CD8-positive, alpha-beta memory T cell (primary cell): ENCODE measurements around the gene DRC7. TPM values are rescaled to one million over a fixed set of nuclear protein-coding genes. Genes with fewer than 3 reads are reported as not detected.

Experiments used
- CTCF ChIA-PET: fragments of 350-600 bp; sonication (Branson Sonifier 250); formaldehyde crosslinking; loops from one replicate; lab custom pipeline; 2021; ENCODE audit warnings: antibody characterized with exemption; lab: Charles Lee
- POLR2A ChIA-PET: fragments of 350-600 bp; sonication (Branson Sonifier 250); formaldehyde crosslinking; loops from one replicate; lab custom pipeline; 2021; ENCODE audit warnings: antibody characterized with exemption; lab: Charles Lee
- DNase-seq, 5 donors: peaks; one replicate each; pipeline versions ENCODE4 v3.0.0 to v3.0.0-alpha.2; 2020 to 2022; ENCODE audit warnings: mixed read lengths in 1 of 5
- H3K27ac ChIP-seq: one replicate; pipeline ENCODE4 v1.7.0; 2013; ENCODE audit warnings: low read depth, mild to moderate bottlenecking, low read length, moderate library complexity
- H3K27me3 ChIP-seq: 2 replicates; pipeline ENCODE4 v1.7.0; 2013; ENCODE audit warnings: low read length, mild to moderate bottlenecking; ENCODE audit not compliant: insufficient read depth, poor library complexity, severe bottlenecking
- H3K36me3 ChIP-seq: 2 replicates; pipeline ENCODE4 v1.7.0; 2013; ENCODE audit warnings: mild to moderate bottlenecking, low read length, moderate library complexity; ENCODE audit not compliant: insufficient read depth
- H3K4me1 ChIP-seq: 2 replicates; pipeline ENCODE4 v1.7.0; 2013; ENCODE audit warnings: mild to moderate bottlenecking, low read length, moderate library complexity; ENCODE audit not compliant: insufficient read depth
- H3K4me3 ChIP-seq: 2 replicates; pipeline ENCODE4 v1.7.0; 2013; ENCODE audit warnings: mild to moderate bottlenecking, low read length
- H3K9me3 ChIP-seq: 2 replicates; pipeline ENCODE4 v1.7.0; 2013; ENCODE audit warnings: mild to moderate bottlenecking, low read length
- H3K27ac Mint-ChIP-seq, 8 donors: one replicate each; pipeline ENCODE4 v1.8.0; 2020 to 2021; ENCODE audit warnings: mixed read lengths in 8 of 8, mild to moderate bottlenecking in 6 of 8, inconsistent platforms in 3 of 8, moderate library complexity in 3 of 8
- H3K27me3 Mint-ChIP-seq, 2 donors: one replicate each; pipeline ENCODE4 v1.8.0; 2020 to 2021; ENCODE audit warnings: mixed read lengths in 2 of 2, mild to moderate bottlenecking in 1 of 2, moderate library complexity in 1 of 2
- H3K36me3 Mint-ChIP-seq, 3 donors: one replicate each; pipeline ENCODE4 v1.8.0; 2020 to 2021; ENCODE audit warnings: mixed read lengths in 3 of 3, inconsistent platforms in 1 of 3, mild to moderate bottlenecking in 1 of 3
- H3K4me1 Mint-ChIP-seq, 3 donors: one replicate each; pipeline ENCODE4 v1.8.0; 2020 to 2021; ENCODE audit warnings: mixed read lengths in 3 of 3, inconsistent platforms in 1 of 3, mild to moderate bottlenecking in 1 of 3
- H3K4me3 Mint-ChIP-seq, 7 donors: one replicate each; pipeline ENCODE4 v1.8.0; 2020 to 2021; ENCODE audit warnings: mixed read lengths in 7 of 7, mild to moderate bottlenecking in 6 of 7, moderate library complexity in 4 of 7, inconsistent platforms in 2 of 7
- H3K9me3 Mint-ChIP-seq, 5 donors: one replicate each; pipeline ENCODE4 v1.8.0; 2020 to 2022; ENCODE audit warnings: mixed read lengths in 5 of 5, mild to moderate bottlenecking in 3 of 5, moderate library complexity in 2 of 5, inconsistent platforms in 1 of 5
- polyA plus RNA-seq: library from polyadenylated mRNA; unstranded; fragments of 300-500 nt; fragmentation: Illumina TruSeq; gene quantifications from one replicate; pipeline ENCODE4 v1.2.3, GENCODE V29; 2021
- total RNA-seq, 2 experiments: library from RNA; stranded (reverse); gene quantifications; one replicate each; pipeline ENCODE4 v1.2.3, GENCODE V29; 2021

Gene DRC7
- total and polyA plus RNA-seq, 3 experiments from 2014 or later = not detected

- ChIA-PET CTCF (no interaction called here), POLR2A (interaction anchor here (0.5 kb wide), 1 partner anchor 52 kb away, joined by 4 read pairs; no protein-coding TSS in a partner anchor)
- Mint-ChIP-seq H3K27me3 (no peaks in the 10 kb centered on the region), H3K27ac (peak overlapping the region in 1 of 8 donors; percentile 53), H3K9me3 (no peaks in the 10 kb centered on the region), H3K4me3 (no peak overlapping the region), H3K36me3 (peaks cover 0 to 13% (median 0%) of the 10 kb centered on the region in 3 donors), H3K4me1 (peaks cover 0 to 7% (median 0%) of the 10 kb centered on the region in 3 donors)
- DNase-seq = no peak
- Histone ChIP-seq H3K4me1 (no peaks in the 10 kb centered on the region), H3K36me3 (no peaks in the 10 kb centered on the region), H3K4me3 (no peak overlapping the region), H3K27ac (no peak overlapping the region), H3K9me3 (no peaks in the 10 kb centered on the region), H3K27me3 (no peaks in the 10 kb centered on the region)
Measured at GRCh38 chr16:57759541-57760356, 65.1 kb downstream of the DRC7 start.

- Histone ChIP-seq H3K4me3 (no peak overlapping the region), H3K27me3 (no peaks in the 10 kb centered on the region), H3K4me1 (no peaks in the 10 kb centered on the region), H3K9me3 (no peaks in the 10 kb centered on the region), H3K27ac (no peak overlapping the region), H3K36me3 (no peaks in the 10 kb centered on the region)
- Mint-ChIP-seq H3K4me3 (no peak overlapping the region), H3K36me3 (peaks cover 0 to 7% (median 0%) of the 10 kb centered on the region in 3 donors), H3K4me1 (peaks cover 0 to 7% (median 0%) of the 10 kb centered on the region in 3 donors), H3K27ac (no peak overlapping the region), H3K27me3 (no peaks in the 10 kb centered on the region), H3K9me3 (no peaks in the 10 kb centered on the region)
- ChIA-PET CTCF (no interaction called here), POLR2A (interaction anchor here (0.5 kb wide), 1 partner anchor 51 kb away, joined by 4 read pairs; no protein-coding TSS in a partner anchor)
- DNase-seq = no peak
Measured at GRCh38 chr16:57760357-57761160, 66.0 kb downstream of the DRC7 start.

- no peak for DNase-seq
- CTCF ChIA-PET = no interaction called here
- Mint-ChIP-seq H3K36me3 (peaks cover 0 to under 1% (median 0%) of the 10 kb centered on the region in 3 donors), H3K27ac (no peak overlapping the region), H3K9me3 (no peaks in the 10 kb centered on the region), H3K27me3 (no peaks in the 10 kb centered on the region), H3K4me3 (no peak overlapping the region), H3K4me1 (peaks cover 0 to 7% (median 0%) of the 10 kb centered on the region in 3 donors)
- no peak overlapping the region for H3K27ac ChIP-seq
- no peaks in the 10 kb centered on the region for H3K36me3 ChIP-seq
- H3K4me3 ChIP-seq = no peak overlapping the region
- no peaks in the 10 kb centered on the region for H3K4me1 ChIP-seq
- POLR2A ChIA-PET = no interaction called here
- no peaks in the 10 kb centered on the region for H3K9me3 ChIP-seq
- no peaks in the 10 kb centered on the region for H3K27me3 ChIP-seq
Measured at GRCh38 chr16:57761301-57761700, 66.7 kb downstream of the DRC7 start.

- DNase-seq = no peak
- Histone ChIP-seq H3K36me3 (no peaks in the 10 kb centered on the region), H3K27ac (no peak overlapping the region), H3K4me3 (no peak overlapping the region), H3K9me3 (no peaks in the 10 kb centered on the region), H3K4me1 (no peaks in the 10 kb centered on the region), H3K27me3 (no peaks in the 10 kb centered on the region)
- CTCF ChIA-PET = no interaction called here
- POLR2A ChIA-PET = no interaction called here
- no peaks in the 10 kb centered on the region for H3K27me3 Mint-ChIP-seq
- H3K27ac Mint-ChIP-seq = no peak overlapping the region
- H3K9me3 Mint-ChIP-seq = no peaks in the 10 kb centered on the region
- H3K4me1 Mint-ChIP-seq = peaks cover 0 to 7% (median 0%) of the 10 kb centered on the region in 3 donors
- H3K4me3 Mint-ChIP-seq = no peak overlapping the region
- H3K36me3 Mint-ChIP-seq = no peaks in the 10 kb centered on the region
Measured at GRCh38 chr16:57761957-57762356, 67.4 kb downstream of the DRC7 start.

GRCh38 chr16:57762365-57763040 is 67.9 kb downstream of the DRC7 start:
- H3K4me3 Mint-ChIP-seq = no peak overlapping the region
- ChIA-PET CTCF (no interaction called here), POLR2A (no interaction called here)
- peaks cover 0 to 4% (median 0%) of the 10 kb centered on the region in 3 donors for H3K4me1 Mint-ChIP-seq
- H3K27me3 Mint-ChIP-seq = no peaks in the 10 kb centered on the region
- H3K36me3 ChIP-seq = no peaks in the 10 kb centered on the region
- H3K9me3 Mint-ChIP-seq = no peaks in the 10 kb centered on the region
- no peaks in the 10 kb centered on the region for H3K36me3 Mint-ChIP-seq
- H3K27ac Mint-ChIP-seq = no peak overlapping the region
- no peaks in the 10 kb centered on the region for H3K4me1 ChIP-seq
- H3K4me3 ChIP-seq = no peak overlapping the region
- no peaks in the 10 kb centered on the region for H3K27me3 ChIP-seq
- DNase-seq = no peak
- no peak overlapping the region for H3K27ac ChIP-seq
- H3K9me3 ChIP-seq = no peaks in the 10 kb centered on the region

- no peaks in the 10 kb centered on the region for H3K27me3 ChIP-seq
- no peaks in the 10 kb centered on the region for H3K4me1 ChIP-seq
- H3K9me3 ChIP-seq = no peaks in the 10 kb centered on the region
- peaks cover 0 to 4% (median 0%) of the 10 kb centered on the region in 3 donors for H3K4me1 Mint-ChIP-seq
- no peak overlapping the region for H3K4me3 Mint-ChIP-seq
- H3K36me3 Mint-ChIP-seq = no peaks in the 10 kb centered on the region
- no peak overlapping the region for H3K4me3 ChIP-seq
- ChIA-PET CTCF (no interaction called here), POLR2A (no interaction called here)
- no peaks in the 10 kb centered on the region for H3K9me3 Mint-ChIP-seq
- DNase-seq = no peak
- H3K36me3 ChIP-seq = no peaks in the 10 kb centered on the region
- H3K27ac Mint-ChIP-seq = no peak overlapping the region
- no peak overlapping the region for H3K27ac ChIP-seq
- no peaks in the 10 kb centered on the region for H3K27me3 Mint-ChIP-seq
Measured at GRCh38 chr16:57763285-57764005, 68.8 kb downstream of the DRC7 start.

- H3K36me3 ChIP-seq = no peaks in the 10 kb centered on the region
- no peak overlapping the region for H3K4me3 ChIP-seq
- no peak overlapping the region for H3K4me3 Mint-ChIP-seq
- DNase-seq = no peak
- POLR2A ChIA-PET = no interaction called here
- no peaks in the 10 kb centered on the region for H3K4me1 Mint-ChIP-seq
- CTCF ChIA-PET = no interaction called here
- H3K27me3 ChIP-seq = no peaks in the 10 kb centered on the region
- H3K36me3 Mint-ChIP-seq = no peaks in the 10 kb centered on the region
- no peaks in the 10 kb centered on the region for H3K4me1 ChIP-seq
- H3K27ac Mint-ChIP-seq = no peak overlapping the region
- H3K27ac ChIP-seq = no peak overlapping the region
- H3K27me3 Mint-ChIP-seq = no peaks in the 10 kb centered on the region
- no peaks in the 10 kb centered on the region for H3K9me3 ChIP-seq
- H3K9me3 Mint-ChIP-seq = no peaks in the 10 kb centered on the region
Measured at GRCh38 chr16:57764006-57764340, 69.4 kb downstream of the DRC7 start.
